Astrocyte of the spinal cord (primary cell): ENCODE data around the gene UBE2D1.
A peak's percentile ranks its signal among the peaks of the same experiment; 100 is the strongest.

Source experiments
- DNase-seq: peaks from one replicate; pipeline ENCODE4 v3.0.0; 2011; ENCODE audit warnings: low read depth, low spot score
- H3K4me3 ChIP-seq: 2 replicates; pipeline ENCODE4 v1.5.1; 2011; ENCODE audit warnings: low read depth, mild to moderate bottlenecking, low read length, moderate library complexity
- in situ Hi-C: cut with HindIII; loops from 2 replicates; pipeline ENCODE4 v1.10.0; 2017; ENCODE audit warnings: low sequenced_read_pairs
- TF ChIP-seq, protein P1 (sequence below): IDR thresholded peaks from 2 replicates; pipeline ENCODE4 v1.5.1; 2012; ENCODE audit warnings: low read depth, mild to moderate bottlenecking, low read length, inconsistent platforms

UBE2D1 gene

DNA sequence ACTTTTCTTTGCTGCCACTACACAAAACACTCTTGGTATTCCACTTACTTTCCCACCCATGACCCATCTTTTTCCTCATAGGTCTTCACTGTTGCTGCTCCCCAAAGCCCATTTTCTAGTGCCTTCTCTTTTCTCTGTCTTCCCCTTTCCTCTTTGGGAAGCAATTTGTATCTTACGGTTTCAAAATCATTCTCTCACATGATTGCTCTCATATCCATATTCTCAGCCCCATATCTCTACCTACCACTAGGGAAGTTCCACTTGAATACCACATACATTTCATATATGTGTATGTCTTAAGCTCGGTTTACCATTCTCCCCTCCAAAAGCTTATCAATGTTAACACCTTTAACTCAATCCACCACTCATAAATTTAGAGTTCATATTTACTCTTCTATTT is 3.2 kb upstream of the UBE2D1 start:
- H3K4me3 ChIP-seq, result no peak overlapping the region
- TF ChIP-seq, protein P1, sequence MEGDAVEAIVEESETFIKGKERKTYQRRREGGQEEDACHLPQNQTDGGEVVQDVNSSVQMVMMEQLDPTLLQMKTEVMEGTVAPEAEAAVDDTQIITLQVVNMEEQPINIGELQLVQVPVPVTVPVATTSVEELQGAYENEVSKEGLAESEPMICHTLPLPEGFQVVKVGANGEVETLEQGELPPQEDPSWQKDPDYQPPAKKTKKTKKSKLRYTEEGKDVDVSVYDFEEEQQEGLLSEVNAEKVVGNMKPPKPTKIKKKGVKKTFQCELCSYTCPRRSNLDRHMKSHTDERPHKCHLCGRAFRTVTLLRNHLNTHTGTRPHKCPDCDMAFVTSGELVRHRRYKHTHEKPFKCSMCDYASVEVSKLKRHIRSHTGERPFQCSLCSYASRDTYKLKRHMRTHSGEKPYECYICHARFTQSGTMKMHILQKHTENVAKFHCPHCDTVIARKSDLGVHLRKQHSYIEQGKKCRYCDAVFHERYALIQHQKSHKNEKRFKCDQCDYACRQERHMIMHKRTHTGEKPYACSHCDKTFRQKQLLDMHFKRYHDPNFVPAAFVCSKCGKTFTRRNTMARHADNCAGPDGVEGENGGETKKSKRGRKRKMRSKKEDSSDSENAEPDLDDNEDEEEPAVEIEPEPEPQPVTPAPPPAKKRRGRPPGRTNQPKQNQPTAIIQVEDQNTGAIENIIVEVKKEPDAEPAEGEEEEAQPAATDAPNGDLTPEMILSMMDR, result no peak
- DNase-seq, result no peak
- in situ Hi-C loops, result no loop called here

DNA sequence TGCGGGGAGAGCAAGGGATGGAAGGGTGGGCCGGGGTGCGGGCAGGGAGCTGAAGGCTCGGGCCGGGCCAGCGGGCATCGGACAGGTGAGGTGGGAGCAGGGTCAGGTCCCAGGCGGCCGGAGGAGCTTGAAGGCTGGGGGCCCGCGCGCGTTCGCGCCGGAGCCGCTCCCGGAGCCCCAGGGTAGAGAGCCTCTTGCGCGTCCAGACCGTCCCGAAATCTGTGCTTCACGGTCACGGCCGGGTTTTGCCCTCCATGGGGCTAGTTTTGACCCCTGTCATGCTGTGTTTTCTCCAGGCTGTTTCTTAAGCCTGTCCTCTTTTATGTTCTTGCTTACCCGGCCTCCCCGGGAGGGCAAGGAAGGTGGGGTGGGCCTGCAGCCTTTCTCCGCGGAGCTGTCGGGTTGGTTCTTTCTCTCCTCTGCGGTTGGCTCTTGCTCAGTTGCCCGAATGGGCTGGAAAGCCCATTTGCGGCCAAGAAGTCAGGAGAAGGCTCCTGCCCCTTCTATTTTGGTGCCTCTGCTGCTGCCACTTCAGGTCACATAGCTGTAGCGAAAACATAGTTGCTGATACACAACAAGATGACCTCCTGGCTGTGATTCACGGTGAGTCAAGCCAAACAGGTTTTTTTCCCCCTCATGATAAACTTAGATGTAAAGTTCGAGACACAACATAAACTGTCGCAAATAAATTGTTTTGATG is 650 bp downstream of the UBE2D1 start:
- H3K4me3 ChIP-seq, result peak overlapping the region; percentile 73
- in situ Hi-C loops, result no loop called here
- TF ChIP-seq, protein P1, result no peak
- peak; percentile 29 for DNase-seq

DNA sequence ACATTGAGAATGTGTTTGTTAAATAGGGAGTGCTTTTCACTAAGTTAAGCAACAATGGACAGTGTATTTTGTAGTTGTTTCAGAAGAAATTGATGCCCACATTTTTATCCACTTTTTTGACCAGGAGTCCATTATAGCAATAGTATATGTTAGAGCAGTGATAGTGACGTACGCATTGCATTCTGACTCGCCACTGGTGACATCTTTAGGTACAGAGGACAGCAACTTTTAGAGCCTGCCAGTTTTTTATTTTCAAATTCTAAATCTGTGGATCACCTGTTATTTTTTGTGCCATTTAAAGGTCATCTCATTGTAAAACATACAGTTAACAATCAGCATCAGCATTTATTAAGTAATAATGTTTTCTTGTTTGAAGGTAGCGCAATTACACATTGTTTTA is 1.4 kb downstream of the UBE2D1 start:
- no peak overlapping the region for H3K4me3 ChIP-seq
- DNase-seq, result no peak
- TF ChIP-seq, protein P1, result no peak
- in situ Hi-C loops, result no loop called here

DNA sequence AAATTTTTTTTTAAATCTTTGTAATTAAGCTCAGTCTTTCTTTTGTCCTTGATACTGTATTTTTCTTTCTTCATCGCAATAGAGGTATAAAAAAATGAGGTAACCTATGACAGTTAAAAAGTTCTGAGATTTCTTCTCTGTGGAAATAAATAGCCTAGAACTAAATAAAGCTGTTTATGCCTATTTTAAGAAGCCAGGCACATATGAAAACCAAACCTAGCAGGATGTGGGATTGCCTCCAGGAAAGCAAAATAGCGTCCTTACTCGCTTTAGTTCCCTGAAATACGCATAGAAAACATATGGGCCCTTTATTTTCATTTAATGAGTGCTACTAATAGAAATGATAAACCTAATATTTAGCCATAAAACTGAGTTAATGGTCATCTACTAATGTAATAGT is 6.6 kb downstream of the UBE2D1 start:
- in situ Hi-C loops, result no loop called here
- DNase-seq, result no peak
- no peak overlapping the region for H3K4me3 ChIP-seq
- TF ChIP-seq, protein P1, result no peak

DNA sequence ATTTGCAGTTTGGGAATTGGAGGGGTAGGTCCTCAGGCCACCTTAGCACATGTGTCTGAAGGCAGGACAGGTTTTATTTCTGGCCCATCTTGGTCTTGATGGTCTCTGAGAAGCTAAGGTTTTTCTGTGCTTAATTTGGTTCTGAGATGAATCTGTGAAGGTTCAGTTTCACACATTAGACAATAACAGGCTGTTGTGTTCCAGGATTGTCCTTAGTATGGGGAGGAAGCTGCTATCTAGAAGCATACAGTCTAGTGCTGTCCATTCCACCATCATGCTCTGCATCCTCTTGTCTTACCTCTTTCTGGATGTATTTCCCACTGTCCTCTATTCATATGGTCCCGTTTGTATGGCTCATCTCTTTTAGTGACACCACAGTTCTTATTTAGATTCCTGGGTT is 7.1 kb downstream of the UBE2D1 start:
- no peak overlapping the region for H3K4me3 ChIP-seq
- no peak for DNase-seq
- TF ChIP-seq, protein P1, result no peak
- in situ Hi-C loops, result no loop called here

DNA sequence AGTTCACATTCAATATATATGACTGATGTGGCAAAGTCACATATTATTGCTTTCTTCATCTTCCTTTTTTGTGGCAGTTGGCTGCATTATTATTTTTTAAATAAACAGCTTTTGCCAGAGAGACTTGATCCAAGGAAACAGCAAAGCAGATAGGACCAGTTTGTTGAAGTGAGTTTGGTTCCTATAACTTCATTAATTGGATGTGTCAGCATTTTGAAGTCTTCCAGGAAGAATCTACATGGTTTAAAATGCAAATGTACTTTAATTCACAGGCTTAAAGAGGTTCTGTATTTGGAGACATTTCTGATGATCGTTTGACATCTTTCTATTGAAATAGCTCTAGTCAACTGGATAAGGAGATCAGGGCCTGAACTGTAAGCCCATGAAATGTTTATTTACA is 13.2 kb downstream of the UBE2D1 start:
- H3K4me3 ChIP-seq, result no peak overlapping the region
- in situ Hi-C loops, result no loop called here
- TF ChIP-seq, protein P1, result no peak
- DNase-seq, result no peak
